H9 (cell line): Measurements from ENCODE around the gene CYS1. TPM values are rescaled to one million over a fixed set of nuclear protein-coding genes. Genes with fewer than 3 reads are reported as not detected.

Experiments
- DNase-seq: peaks from one replicate; pipeline ENCODE4 v3.0.0-alpha.2; 2017
- H2AFZ ChIP-seq: one replicate; pipeline ENCODE4 v1.6.1; 2013; ENCODE audit warnings: mild to moderate bottlenecking, low read length, control low read depth, moderate library complexity
- H2AK5ac ChIP-seq: 2 replicates; pipeline ENCODE4 v1.6.1; 2013; ENCODE audit warnings: low read length, control low read depth, mixed read lengths; ENCODE audit not compliant: insufficient read length
- H2BK120ac ChIP-seq: one replicate; pipeline ENCODE4 v1.6.1; 2013; ENCODE audit warnings: low read depth, mild to moderate bottlenecking, low read length, control low read depth, inconsistent platforms; ENCODE audit not compliant: poor library complexity, severe bottlenecking
- H2BK12ac ChIP-seq: 2 replicates; pipeline ENCODE4 v1.6.1; 2013; ENCODE audit warnings: low read length, control low read depth, mixed read lengths, low read depth; ENCODE audit not compliant: insufficient read length
- H2BK15ac ChIP-seq: 2 replicates; pipeline ENCODE4 v1.6.1; 2013; ENCODE audit warnings: low read depth, low read length, control low read depth
- H2BK20ac ChIP-seq: one replicate; pipeline ENCODE4 v1.6.1; 2013; ENCODE audit warnings: low read depth, mild to moderate bottlenecking, low read length, control low read depth, inconsistent platforms; ENCODE audit not compliant: poor library complexity, severe bottlenecking
- H2BK5ac ChIP-seq: 2 replicates; pipeline ENCODE4 v1.6.1; 2013; ENCODE audit warnings: low read length, control low read depth, mixed read lengths; ENCODE audit not compliant: insufficient read length
- H3K14ac ChIP-seq: 2 replicates; pipeline ENCODE4 v1.6.1; 2013; ENCODE audit warnings: low read length, control low read depth; ENCODE audit not compliant: insufficient read depth
- H3K18ac ChIP-seq: 2 replicates; pipeline ENCODE4 v1.6.1; 2013; ENCODE audit warnings: low read depth, mild to moderate bottlenecking, mixed read lengths, low read length, control low read depth; ENCODE audit not compliant: insufficient read length
- H3K23ac ChIP-seq: 2 replicates; pipeline ENCODE4 v1.6.1; 2013; ENCODE audit warnings: low read length, control low read depth, mixed read lengths, low read depth; ENCODE audit not compliant: insufficient read length
- H3K23me2 ChIP-seq: 2 replicates; pipeline ENCODE4 v1.6.1; 2013; ENCODE audit warnings: low read depth, mild to moderate bottlenecking, mixed read lengths, low read length, control low read depth; ENCODE audit not compliant: insufficient read length, poor library complexity, severe bottlenecking
- H3K27ac ChIP-seq: 2 replicates; pipeline ENCODE4 v1.5.1; 2013; ENCODE audit warnings: low read length, control low read depth, mixed read lengths, low read depth; ENCODE audit not compliant: insufficient read length
- H3K27me3 ChIP-seq: 2 replicates; pipeline ENCODE4 v1.6.1; 2013; ENCODE audit warnings: low read length, control low read depth, inconsistent platforms; ENCODE audit not compliant: insufficient read depth
- H3K4ac ChIP-seq: 2 replicates; pipeline ENCODE4 v1.6.1; 2013; ENCODE audit warnings: low read depth, mild to moderate bottlenecking, control low read depth, inconsistent platforms, low read length, moderate library complexity
- H3K4me1 ChIP-seq: 2 replicates; pipeline ENCODE4 v1.6.1; 2013; ENCODE audit warnings: low read length, control low read depth, inconsistent platforms; ENCODE audit not compliant: insufficient read depth
- H3K4me2 ChIP-seq: 2 replicates; pipeline ENCODE4 v1.6.1; 2013; ENCODE audit warnings: low read length, control low read depth, mixed read lengths; ENCODE audit not compliant: insufficient read length, insufficient read depth
- H3K56ac ChIP-seq: 2 replicates; pipeline ENCODE4 v1.6.1; 2013; ENCODE audit warnings: low read depth, mild to moderate bottlenecking, mixed read lengths, low read length, control low read depth; ENCODE audit not compliant: insufficient read length
- H3K79me1 ChIP-seq: 2 replicates; pipeline ENCODE4 v1.6.1; 2013; ENCODE audit warnings: low read depth, mild to moderate bottlenecking, moderate library complexity, low read length, control low read depth, inconsistent platforms; ENCODE audit not compliant: insufficient read depth, poor library complexity, severe bottlenecking
- H3K79me2 ChIP-seq: 2 replicates; pipeline ENCODE4 v1.6.1; 2013; ENCODE audit warnings: low read length, control low read depth, inconsistent platforms; ENCODE audit not compliant: insufficient read depth
- H3K9ac ChIP-seq: 2 replicates; pipeline ENCODE4 v1.6.1; 2013; ENCODE audit warnings: low read length, control low read depth, mixed read lengths; ENCODE audit not compliant: insufficient read length; ENCODE audit errors: extremely low read depth
- H3K9me3 ChIP-seq: one replicate; pipeline ENCODE4 v1.6.1; 2013; ENCODE audit warnings: low read depth, low read length, inconsistent platforms; ENCODE audit not compliant: control insufficient read depth
- H3T11ph ChIP-seq: one replicate; pipeline ENCODE4 v1.6.1; 2013; ENCODE audit warnings: mild to moderate bottlenecking, low read length, control low read depth, inconsistent platforms
- H4K20me1 ChIP-seq: one replicate; pipeline ENCODE4 v1.6.1; 2013; ENCODE audit not compliant: control insufficient read depth, insufficient read length, insufficient read depth
- H4K5ac ChIP-seq: 2 replicates; pipeline ENCODE4 v1.6.1; 2013; ENCODE audit warnings: low read depth, mild to moderate bottlenecking, mixed read lengths, low read length, control low read depth; ENCODE audit not compliant: insufficient read length
- H4K8ac ChIP-seq: replicated peaks from 2 replicates; pipeline ENCODE4 v1.6.1; 2013; ENCODE audit warnings: low read length, control low read depth, mixed read lengths, low read depth; ENCODE audit not compliant: insufficient read length
- H4K91ac ChIP-seq: 2 replicates; pipeline ENCODE4 v1.6.1; 2013; ENCODE audit warnings: low read depth, mild to moderate bottlenecking, moderate library complexity, mixed read lengths, low read length, control low read depth; ENCODE audit not compliant: insufficient read length
- H3K27ac Mint-ChIP-seq, 3 experiments: 2 replicates in 2 of 3; 3 replicates in 1 of 3; pipeline ENCODE4 v1.8.0; 2020 to 2021; ENCODE audit warnings: mixed read lengths in 3 of 3, mild to moderate bottlenecking in 1 of 3, moderate library complexity in 1 of 3
- H3K27me3 Mint-ChIP-seq: 2 replicates; pipeline ENCODE4 v1.8.0; 2021; ENCODE audit warnings: low read depth, mild to moderate bottlenecking, moderate library complexity, mixed read lengths
- H3K36me3 Mint-ChIP-seq, 3 experiments: 2 replicates in 2 of 3; 3 replicates in 1 of 3; pipeline ENCODE4 v1.8.0; 2020 to 2021; ENCODE audit warnings: low read depth in 3 of 3, mixed read lengths in 3 of 3; ENCODE audit not compliant: insufficient read depth in 1 of 3
- H3K4me1 Mint-ChIP-seq, 2 experiments: 2 replicates each; pipeline ENCODE4 v1.8.0; 2020; ENCODE audit warnings: mixed read lengths in 2 of 2
- H3K4me3 Mint-ChIP-seq, 2 experiments: 2 replicates in 1 of 2; 3 replicates in 1 of 2; pipeline ENCODE4 v1.8.0; 2020 to 2021; ENCODE audit warnings: mild to moderate bottlenecking in 2 of 2, mixed read lengths in 2 of 2, moderate library complexity in 1 of 2
- H3K9me3 Mint-ChIP-seq, 2 experiments: 2 replicates in 1 of 2; 3 replicates in 1 of 2; pipeline ENCODE4 v1.8.0; 2020; ENCODE audit warnings: mild to moderate bottlenecking in 2 of 2, mixed read lengths in 2 of 2, moderate library complexity in 1 of 2
- WGBS: extraction: QIAGEN DNeasy Blood & Tissue Kit; methylation state at CpG from one replicate; pipeline ENCODE4 v1.1.7; 2013; ENCODE audit warnings: missing lambda C conversion rate, low lambda C conversion rate, mixed read lengths; ENCODE audit not compliant: insufficient read length; ENCODE audit errors: extremely low coverage; 5-methylcytosine and 5-hydroxymethylcytosine counted together
- total RNA-seq: library from RNA; stranded (reverse); gene quantifications from 2 replicates; pipeline ENCODE4 v1.2.1, GENCODE V29; 2021
- TF ChIP-seq, protein P1 (sequence below): fragments of 200-600 bp; sonication (generic); conservative IDR thresholded peaks from 3 replicates; pipeline ENCODE4 v1.8.0; 2021; ENCODE audit warnings: antibody characterized with exemption, mild to moderate bottlenecking

CYS1 gene
- total RNA-seq, 1 experiment from 2014 or later, result 0.35 TPM

DNA sequence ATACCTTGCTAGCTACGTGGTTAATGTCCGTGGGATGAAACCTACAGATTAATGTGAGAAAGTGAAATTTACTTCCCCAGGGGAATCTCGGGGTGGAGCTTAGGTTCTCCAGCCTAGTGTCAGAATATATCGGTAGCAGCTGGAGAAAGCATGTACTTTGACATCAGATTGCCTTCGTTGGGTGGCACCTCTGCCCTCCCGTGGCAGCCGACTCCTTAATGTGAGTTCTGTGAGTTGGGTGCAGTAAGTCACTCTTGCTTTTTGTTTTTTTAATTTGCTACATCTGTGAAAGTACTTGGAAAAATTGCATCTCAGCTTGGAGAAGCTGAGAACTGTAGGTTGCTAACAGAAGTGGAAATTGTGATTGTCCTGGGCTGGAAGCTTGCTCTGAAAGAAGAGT lies 33.3 kb downstream of the CYS1 start:
- Histone ChIP-seq H3K4me1 (no peaks in the 10 kb centered on the region), H3K27me3 (no peaks in the 10 kb centered on the region; the same call in 1 of the 2 replicates), H2BK120ac (no peak overlapping the region), H3K14ac (no peak overlapping the region), H3K18ac (no peak overlapping the region), H2AK5ac (no peak overlapping the region), H3K4me2 (no peak overlapping the region), H3K79me1 (no peaks in the 10 kb centered on the region), H2AFZ (no peak overlapping the region), H4K5ac (no peak overlapping the region), H3K9me3 (no peaks in the 10 kb centered on the region), H3T11ph (no peak overlapping the region), H4K20me1 (no peaks in the 10 kb centered on the region), H3K4ac (no peak overlapping the region), H3K9ac (no peak overlapping the region), H3K79me2 (no peaks in the 10 kb centered on the region), H2BK20ac (no peak overlapping the region), H4K8ac (no peak overlapping the region), H3K23me2 (peaks cover 10% of the 10 kb centered on the region), H4K91ac (no peak overlapping the region), H3K56ac (no peak overlapping the region), H2BK5ac (no peak overlapping the region), H3K23ac (no peak overlapping the region), H2BK12ac (no peak overlapping the region), H2BK15ac (no peak overlapping the region), H3K27ac (no peak overlapping the region)
- peaks cover 24% of the 10 kb centered on the region for H3K27me3 Mint-ChIP-seq
- peaks cover 0 to 5% of the 10 kb centered on the region in 2 experiments; a peak in 3 of 5 replicates for H3K9me3 Mint-ChIP-seq
- TF ChIP-seq, protein P1, sequence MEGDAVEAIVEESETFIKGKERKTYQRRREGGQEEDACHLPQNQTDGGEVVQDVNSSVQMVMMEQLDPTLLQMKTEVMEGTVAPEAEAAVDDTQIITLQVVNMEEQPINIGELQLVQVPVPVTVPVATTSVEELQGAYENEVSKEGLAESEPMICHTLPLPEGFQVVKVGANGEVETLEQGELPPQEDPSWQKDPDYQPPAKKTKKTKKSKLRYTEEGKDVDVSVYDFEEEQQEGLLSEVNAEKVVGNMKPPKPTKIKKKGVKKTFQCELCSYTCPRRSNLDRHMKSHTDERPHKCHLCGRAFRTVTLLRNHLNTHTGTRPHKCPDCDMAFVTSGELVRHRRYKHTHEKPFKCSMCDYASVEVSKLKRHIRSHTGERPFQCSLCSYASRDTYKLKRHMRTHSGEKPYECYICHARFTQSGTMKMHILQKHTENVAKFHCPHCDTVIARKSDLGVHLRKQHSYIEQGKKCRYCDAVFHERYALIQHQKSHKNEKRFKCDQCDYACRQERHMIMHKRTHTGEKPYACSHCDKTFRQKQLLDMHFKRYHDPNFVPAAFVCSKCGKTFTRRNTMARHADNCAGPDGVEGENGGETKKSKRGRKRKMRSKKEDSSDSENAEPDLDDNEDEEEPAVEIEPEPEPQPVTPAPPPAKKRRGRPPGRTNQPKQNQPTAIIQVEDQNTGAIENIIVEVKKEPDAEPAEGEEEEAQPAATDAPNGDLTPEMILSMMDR, result no peak
- no CpG with 5 or more reads among the region's 7 CpGs for WGBS
- H3K27ac Mint-ChIP-seq, result peak overlapping the region in 1 of 3 experiments; percentile 41; a peak in 2 of 7 replicates
- peaks cover 6 to 25% of the 10 kb centered on the region in 2 experiments for H3K4me1 Mint-ChIP-seq
- no peak overlapping the region for H3K4me3 Mint-ChIP-seq
- DNase-seq, result no peak
- H3K36me3 Mint-ChIP-seq, result peaks cover 25 to 42% (median 39%) of the 10 kb centered on the region in 3 experiments
